NCI-H748 (cell line): ENCODE data around the gene RBBP5.

ENCODE experiments used
- DNase-seq: peaks from one replicate; lab custom pipeline; 2025; ENCODE audit not compliant: unreplicated experiment; lab: John Stamatoyannopoulos, UW

RBBP5 gene

GRCh38 chr1:205129447-205130029, 7.8 kb upstream of the RBBP5 start:
- no peak for DNase-seq

- no peak for DNase-seq
Measured at GRCh38 chr1:205128050-205128449, 6.3 kb upstream of the RBBP5 start.

- no peak for DNase-seq
Measured at GRCh38 chr1:205127646-205128045, 5.9 kb upstream of the RBBP5 start.

- DNase-seq = no peak
Measured at GRCh38 chr1:205124726-205125125, 2.9 kb upstream of the RBBP5 start.

GRCh38 chr1:205122489-205122882, 708 bp upstream of the RBBP5 start:
- no peak for DNase-seq

GRCh38 chr1:205118752-205119151, 3.0 kb downstream of the RBBP5 start:
- no peak for DNase-seq

- no peak for DNase-seq
Measured at GRCh38 chr1:205111354-205111753, 10.4 kb downstream of the RBBP5 start.

GRCh38 chr1:205109711-205110110, 12.1 kb downstream of the RBBP5 start:
- no peak for DNase-seq

- no peak for DNase-seq
Measured at GRCh38 chr1:205109269-205109668, 12.5 kb downstream of the RBBP5 start.

- no peak for DNase-seq
Measured at GRCh38 chr1:205108464-205108863, 13.3 kb downstream of the RBBP5 start.

GRCh38 chr1:205107327-205107726, 14.5 kb downstream of the RBBP5 start:
- no peak for DNase-seq

GRCh38 chr1:205102404-205102803, 19.4 kb downstream of the RBBP5 start:
- no peak for DNase-seq

- DNase-seq = no peak
Measured at GRCh38 chr1:205098242-205098641, 23.5 kb downstream of the RBBP5 start.

- no peak for DNase-seq
Measured at GRCh38 chr1:205095422-205095821, 26.4 kb downstream of the RBBP5 start.

GRCh38 chr1:205091043-205091740, 30.6 kb downstream of the RBBP5 start:
- no peak for DNase-seq

- no peak for DNase-seq
Measured at GRCh38 chr1:205088341-205088740, 33.4 kb downstream of the RBBP5 start.

- DNase-seq = no peak
Measured at GRCh38 chr1:205084360-205084759, 37.4 kb downstream of the RBBP5 start, which contains the start of gene TMEM81. TSS of gene TMEM81 (minus strand) at chr1:205084460. CDS start at chr1:205084320, 140 bp downstream.

GRCh38 chr1:205082431-205082830, 39.3 kb downstream of the RBBP5 start:
- DNase-seq = no peak

GRCh38 chr1:205077934-205078311, 43.9 kb downstream of the RBBP5 start:
- no peak for DNase-seq

GRCh38 chr1:205077158-205077933, 44.4 kb downstream of the RBBP5 start:
- DNase-seq = no peak

- no peak for DNase-seq
Measured at GRCh38 chr1:205076245-205076761, 45.5 kb downstream of the RBBP5 start.

- no peak for DNase-seq
Measured at GRCh38 chr1:205075642-205076155, 46.1 kb downstream of the RBBP5 start.
